ENCODE measurements around the gene JPH2.

Gene JPH2

DNA sequence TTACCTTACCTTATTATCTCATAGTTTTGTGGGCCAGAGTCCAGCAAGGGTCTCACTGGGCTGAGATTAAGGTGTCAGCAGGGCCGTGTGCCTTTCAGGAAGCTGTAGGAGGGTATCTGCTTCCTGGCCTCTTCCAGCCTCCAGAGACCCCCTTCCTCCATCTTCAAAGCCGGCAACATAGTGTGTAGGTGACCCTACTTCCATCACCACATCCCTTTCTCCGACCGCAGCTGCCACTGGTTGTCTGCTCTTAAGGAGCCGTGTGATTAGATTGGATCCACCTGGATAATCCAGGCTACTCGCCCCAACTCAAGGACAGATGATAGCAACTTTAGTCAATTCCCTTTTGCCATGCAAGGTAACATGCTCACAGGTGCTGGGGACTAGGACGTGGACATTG lies 91.2 kb downstream of the JPH2 start:
- DNase-seq: no peak

DNA sequence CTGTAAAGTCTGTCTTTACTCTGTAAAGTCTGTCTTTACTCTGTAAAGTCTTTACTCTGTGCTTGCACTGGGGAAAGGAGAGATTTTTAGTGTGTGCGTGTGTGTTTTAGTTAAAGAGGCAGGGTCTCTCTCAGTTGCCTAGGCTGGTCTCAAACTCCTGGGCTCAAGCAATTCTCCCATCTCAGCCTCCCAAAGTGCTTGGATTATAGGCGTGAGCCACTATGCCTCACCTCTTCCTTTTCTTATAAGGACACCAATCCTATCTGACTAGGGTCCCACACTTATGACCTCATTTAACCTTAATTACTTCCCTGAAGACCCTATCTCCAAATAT lies 93.8 kb downstream of the JPH2 start:
- DNase-seq: no peak

DNA sequence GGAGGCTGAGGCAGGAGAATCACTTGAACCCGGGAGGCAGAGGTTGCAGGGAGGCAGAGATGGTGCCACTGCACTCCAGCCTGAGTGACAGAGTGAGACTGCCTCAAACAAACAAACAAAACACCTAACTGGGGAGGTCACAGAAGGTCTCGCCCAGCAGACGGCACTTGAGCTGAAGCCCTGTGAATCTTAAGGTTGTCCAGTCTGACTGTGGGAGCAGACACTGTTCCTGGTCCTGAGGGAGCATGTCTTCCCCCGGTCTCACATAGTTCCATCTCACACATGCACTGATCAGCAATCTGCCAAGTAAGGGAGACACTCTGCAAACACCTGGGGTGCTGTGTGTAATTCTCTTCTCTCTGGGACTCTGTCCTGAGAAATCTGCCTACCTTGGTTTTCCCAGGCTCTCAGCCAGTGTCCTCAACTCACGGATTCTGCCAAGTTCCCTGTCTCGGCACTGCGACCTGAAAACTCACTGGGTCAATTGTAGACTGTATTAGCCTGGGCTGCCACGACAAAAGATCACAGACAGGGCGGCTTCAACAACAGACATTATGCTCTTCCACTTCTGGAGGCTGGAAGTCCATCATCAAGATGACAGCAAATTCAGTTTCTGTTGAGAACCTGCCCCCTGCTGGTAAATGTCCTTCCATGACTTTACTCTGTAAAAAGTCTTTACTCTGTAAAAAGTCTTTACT lies 94.3 kb downstream of the JPH2 start:
- no peak for DNase-seq

DNA sequence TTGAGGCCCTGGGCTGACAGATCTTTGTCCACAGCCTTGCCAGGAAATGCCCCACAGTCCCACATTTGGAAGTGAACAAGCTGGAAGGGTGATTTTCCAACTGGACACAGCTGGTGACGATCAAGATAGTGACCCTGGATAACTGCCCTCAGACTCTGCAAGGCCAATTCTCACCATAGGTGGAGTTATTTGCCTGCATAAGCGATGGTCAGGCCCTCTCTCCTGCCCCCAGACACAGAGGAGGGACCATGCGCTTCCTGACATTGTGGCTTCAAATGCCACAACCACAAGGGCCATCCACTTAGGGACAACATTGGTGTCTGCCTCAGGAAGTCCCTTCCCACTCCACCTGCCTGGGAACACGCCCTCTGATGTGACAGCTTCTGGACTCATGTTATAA lies 96.0 kb downstream of the JPH2 start:
- no peak for DNase-seq

DNA sequence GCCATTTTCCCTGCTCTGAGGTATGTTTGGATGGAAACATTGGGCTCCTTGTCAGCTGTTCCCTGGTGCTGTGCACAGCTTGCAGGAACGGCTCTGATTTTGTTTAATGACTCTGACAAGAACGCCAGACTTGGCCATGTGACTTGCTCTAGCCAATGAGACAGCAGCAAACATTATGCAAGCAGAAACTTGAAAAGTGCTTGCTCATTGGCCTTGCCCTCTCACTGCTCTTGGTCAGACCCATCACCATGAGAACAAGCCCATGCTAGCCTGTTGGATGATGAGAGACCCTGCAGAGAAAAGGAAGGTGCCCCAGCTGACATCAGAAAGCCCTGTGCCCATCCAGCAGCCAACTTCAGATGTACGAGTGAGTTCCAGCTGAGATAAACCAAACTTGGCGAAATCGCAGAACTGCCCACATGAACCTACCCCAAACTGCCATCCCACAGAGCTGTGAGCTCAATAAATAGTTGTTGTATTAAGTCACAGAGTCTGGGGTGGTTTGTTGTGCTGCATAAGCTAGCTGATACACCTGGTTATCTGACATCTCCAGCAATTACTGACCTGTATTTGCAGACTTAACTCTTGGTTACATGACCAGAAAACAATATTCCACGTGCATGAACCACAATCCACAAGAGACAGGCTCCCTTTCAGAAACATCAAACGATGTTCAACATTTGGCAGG lies 96.9 kb downstream of the JPH2 start:
- no peak for DNase-seq

DNA sequence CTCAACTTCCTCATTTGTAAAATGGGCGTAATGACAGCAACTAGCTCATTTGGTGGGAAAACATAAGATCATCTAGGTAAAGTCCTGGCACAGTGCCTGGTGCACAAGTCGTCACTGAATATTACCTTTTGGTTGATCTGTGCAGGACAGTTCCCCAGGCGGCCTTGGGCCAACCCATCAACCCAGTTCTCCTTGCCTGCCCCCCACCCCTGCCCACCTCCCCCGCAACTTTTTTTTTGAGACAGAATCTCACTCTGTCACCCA lies 99.2 kb downstream of the JPH2 start:
- no peak for DNase-seq

DNA sequence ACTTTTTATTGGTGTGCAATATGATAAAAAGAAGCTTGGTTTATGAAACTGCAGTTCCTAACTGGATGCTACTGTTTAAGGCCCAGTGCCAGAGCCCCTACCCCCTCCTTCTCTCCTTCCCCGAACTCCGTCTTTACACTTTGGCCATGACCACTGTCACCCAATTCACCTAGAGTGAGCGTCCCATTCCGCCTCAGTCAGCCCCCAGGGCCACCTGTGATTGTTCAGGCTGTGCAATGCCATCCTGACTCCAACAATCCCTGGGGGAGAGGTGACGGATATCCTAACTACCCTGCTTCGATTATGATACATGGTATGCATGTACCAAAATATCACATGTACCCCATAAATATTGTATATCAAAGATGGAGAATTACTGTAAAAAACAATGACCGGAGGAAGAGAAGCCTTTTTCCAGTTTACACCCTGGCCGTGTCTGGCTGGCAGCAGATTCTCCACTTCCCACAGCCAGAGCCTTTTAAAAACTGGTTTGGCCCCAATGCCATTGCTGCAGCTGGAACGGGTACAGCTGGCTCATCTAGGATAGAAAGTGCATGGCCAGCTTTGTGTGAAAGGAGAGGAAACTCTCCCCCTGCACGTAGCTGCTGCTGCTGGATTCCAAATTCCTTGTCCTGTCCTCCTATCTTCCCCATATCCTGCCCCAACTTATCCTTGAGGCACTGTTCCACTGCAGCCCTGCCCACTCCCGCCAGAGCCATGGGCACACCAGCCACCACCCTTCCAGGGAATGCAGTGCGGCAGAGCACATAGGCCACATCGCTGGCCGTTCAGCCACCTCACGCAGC lies 99.7 kb downstream of the JPH2 start:
- no peak for DNase-seq

DNA sequence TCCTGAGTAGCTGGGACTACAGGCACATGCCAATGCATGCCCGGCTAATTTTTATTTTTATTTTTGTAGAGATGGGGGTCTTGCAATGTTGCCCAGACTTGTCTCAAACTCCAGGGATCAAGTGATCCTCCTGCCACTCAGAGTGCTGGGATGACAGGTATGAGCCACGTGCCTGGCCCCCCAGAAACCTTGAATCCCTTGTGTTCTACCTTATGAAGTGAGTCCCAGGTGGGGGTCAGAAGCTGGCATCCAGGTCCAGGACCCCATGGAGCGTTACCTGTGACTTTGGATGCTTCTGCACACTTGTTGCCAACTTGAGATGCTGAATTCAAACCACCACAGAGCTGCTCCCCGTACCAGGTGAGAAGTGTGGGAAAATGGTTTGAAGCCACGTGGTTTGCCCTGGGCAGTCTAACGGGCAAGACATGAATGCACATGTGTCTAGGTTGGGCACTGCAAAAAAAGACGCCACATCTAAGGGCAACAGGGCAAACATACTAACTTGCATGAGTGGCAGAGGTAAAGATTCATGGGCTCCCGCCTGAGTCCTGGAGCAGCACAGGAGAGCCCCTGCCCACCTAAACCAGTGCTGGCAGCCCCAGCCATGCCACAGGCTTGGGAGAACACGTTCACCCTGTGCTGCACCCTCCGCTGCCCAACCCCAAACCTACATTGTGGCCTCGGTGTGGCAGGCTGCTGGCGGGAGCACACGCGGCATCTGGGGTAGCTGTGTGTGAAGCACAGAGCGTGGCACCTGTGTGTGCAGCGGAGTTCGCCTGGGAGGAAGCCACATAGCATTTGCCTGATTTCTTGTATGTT lies 101.2 kb downstream of the JPH2 start:
- DNase-seq: no peak

DNA sequence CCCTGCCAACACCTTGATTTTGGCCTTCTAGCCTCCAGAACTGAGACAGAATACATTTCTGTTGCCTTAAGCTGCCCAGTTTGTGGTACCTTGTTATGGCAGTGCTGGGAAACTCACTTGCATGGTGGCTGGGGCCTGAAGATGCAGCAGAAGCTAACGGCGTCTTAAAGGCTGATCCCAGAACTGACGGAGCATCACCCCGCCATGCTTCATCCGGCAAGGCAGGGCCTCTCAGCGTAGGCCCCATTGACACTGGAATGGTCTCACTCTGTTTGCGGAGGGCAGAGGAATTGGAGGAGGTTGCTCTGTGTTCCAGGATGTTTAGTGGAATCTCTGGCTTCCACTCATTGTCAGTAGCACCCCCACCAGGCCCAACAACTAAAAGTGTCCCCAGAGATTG lies 102.1 kb downstream of the JPH2 start:
- no peak for DNase-seq

DNA sequence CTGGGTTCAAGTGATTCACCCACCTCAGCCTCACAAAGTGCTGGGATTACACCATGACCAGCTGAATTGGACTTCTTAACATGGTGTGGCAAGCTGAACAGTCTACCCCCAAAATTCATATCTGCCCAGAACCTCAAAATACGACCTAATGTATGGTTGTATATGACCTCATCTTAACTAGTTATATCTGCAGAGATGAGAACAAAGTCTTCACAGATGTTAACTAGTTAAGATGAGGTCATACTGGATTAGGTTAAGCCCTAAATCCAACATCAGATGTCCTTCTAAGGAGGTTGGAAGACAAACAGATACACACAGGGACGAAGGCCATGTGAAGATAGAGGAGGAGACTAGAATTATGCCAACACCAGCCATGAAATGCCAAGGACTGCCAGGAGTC lies 102.5 kb downstream of the JPH2 start:
- DNase-seq: no peak

DNA sequence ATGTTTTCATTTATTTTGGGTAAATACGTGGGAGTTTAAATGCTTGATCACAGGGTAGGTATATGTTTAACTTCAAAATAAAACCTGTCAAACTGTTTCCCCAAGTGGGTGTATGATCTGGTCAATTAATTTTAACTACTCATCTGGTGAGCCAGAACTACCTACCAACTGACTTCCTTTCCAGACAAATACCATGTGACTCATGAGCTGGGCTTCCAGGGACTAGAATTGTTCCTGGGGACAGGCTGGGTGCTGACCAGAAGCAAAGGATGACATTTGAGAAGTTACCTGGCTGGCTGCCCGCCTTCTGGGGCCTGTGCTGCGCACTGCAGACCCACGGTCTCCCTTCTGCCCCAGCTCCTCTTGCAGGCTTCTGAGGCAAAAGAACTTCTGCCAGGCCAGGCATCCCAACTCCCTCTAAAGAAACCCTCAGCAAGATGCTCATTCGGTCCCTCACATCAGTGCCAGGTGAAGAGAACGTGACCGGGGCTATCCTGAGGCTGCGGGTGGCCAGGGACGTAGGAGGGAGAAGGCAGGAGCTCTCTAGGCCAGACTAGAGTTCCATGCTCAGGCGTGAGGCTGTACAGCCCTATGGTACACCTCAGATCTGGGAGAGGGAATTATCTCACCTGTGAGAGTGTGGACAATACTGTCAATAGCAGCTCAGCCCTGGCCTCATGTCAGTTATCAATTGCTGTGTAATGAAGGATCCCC lies 103.6 kb downstream of the JPH2 start:
- DNase-seq: no peak

DNA sequence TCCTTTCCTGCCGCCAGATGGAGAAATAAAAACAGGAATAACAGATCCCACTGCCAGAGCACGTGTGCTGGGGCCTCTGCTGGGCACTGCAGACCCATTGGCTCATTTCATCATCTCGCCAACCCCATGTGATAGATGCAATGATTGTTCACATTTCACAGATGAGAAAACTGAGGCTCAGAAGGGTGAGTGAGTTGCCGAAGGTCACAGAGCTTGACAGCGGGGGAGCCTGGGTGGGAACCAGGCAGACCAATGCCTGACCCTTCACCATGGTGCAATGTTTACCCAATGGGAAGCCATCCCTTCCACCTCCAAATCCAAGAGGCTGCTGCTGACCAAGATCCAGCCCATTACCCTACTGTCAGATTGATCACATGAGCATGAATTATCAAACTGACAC lies 105.1 kb downstream of the JPH2 start:
- DNase-seq: no peak

DNA sequence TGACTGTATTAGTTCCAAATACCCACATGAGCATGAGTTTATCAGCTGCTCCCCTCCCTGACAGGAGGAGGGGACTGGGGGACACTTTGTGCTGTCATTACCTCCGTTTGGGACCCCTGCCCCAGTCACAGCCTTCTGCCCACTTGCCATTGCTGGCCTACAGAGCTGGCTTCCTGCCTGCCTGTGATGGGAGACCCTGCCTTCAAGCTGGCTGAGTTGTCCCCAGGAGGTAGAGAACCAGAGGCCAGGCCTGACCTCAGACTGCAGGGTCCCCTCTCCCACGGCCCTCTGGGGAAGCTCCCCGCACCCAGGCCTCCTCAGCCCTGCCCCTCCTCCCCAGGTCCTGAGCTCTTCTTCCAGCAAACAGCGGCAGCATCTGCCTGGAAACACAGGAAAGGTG lies 105.5 kb downstream of the JPH2 start:
- DNase-seq: no peak

DNA sequence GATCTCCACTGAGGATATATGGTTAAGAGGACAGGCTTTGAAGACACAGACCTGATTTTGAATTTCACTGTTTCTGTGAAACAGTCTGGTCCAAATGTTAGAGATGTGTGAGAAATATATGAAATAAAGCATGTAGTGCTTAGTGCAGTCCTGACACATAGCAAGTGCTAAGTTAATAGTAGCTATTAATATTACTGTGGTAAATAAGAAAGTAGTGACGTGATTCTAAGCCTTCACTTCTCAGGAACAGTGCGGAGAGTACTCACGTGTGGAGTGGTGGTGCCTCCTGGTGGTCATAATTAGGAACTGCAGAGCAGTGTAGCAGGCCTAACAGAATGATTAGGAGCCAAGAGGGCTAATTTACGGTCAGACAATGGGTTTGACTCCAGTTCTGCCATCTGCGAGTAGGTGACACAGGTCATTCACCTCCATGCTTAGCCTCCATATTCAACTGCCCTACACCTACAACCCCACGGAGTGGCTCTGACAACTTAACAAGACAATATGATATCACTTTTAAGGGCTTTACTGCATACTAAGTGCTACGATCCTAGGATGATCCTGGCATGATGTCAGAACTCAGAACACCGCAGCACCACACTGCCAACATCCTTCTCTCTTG lies 106.2 kb downstream of the JPH2 start:
- DNase-seq: peak; percentile 42

DNA sequence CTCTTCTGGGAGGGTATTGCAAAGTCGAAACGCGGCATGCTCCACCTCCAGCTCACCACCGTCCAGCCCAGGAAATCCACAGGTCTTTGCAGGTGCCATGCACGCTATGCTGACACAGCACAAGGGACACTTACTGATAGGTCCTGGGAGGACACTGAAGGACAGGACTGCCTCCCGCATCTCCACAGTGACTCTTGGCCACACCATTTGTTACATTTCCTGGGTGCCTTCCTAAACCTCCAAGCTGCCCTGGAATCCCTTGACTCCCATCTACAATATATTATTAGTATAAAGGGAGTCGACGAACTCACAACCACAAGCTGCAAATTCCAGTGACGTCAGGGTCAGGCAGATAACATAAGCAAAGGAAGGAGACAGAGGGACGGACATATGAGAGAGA lies 106.9 kb downstream of the JPH2 start:
- no peak for DNase-seq

DNA sequence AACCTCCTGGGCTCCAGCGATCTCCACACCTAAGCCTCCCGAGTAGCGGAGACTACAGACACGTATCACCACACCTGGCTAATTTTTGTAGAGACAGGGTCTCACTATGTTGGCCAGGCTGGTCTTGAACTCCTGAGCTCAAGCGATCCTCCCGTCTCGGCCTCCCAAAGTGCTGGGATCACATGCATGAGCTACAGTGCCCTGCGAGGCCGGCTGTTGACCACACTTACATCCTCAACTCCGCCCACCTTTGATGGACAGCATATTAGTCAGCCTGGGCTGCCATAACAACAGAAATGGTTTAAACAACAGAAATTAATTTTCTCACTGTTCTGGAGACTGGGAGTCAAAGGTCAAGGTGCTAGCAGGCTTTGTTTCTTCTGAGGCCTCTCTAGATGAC lies 107.7 kb downstream of the JPH2 start:
- no peak for DNase-seq

DNA sequence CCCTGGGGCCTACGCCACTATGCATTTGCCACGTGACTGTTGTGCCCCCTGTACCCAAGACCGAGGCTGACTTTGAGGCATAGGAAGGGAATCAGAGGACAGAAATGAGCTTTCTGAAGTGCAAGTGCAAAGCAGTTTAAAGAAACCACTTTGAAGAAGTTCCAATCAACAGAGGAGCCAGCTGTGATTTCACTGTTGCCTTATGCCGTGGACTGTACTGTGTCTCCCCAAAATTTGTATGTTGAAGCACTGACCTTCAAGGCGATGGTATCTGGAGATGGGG lies 111.1 kb downstream of the JPH2 start:
- DNase-seq: no peak

DNA sequence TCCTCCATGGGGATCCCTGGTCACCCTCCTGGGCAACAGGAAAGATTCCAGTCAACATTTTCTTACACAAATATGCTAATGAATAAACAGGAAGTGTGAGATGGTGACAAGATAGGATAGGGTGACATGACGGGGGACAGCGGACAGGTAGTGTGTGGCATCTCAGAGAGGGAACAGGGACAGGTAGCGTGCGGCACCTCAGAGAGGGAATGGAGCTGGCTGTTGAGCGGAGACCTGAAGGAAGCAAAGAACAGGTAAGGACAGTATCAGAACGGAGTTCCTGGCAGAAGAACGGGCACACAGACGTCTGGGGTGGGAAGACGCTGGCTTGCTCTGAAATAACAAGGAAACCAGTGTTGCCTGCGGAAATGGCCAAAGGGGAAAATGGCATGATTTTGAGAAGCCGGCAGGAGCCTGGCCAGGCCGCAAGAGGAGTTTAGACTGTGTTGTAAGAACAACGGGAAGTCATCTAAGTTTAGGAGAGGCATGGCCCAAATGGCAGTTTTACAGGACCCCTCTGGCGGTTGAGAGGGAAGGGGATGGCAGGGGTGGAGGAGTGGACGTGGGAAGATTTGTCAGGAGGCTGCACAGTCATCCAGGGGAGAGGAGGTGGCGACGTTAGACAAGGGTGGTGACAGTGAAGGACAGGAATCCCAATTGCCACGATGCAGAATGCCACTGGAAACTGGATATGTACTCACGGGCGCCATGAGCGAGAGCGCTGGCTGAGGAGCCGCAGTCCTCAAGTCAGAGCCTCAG lies 111.6 kb downstream of the JPH2 start:
- no peak for DNase-seq

DNA sequence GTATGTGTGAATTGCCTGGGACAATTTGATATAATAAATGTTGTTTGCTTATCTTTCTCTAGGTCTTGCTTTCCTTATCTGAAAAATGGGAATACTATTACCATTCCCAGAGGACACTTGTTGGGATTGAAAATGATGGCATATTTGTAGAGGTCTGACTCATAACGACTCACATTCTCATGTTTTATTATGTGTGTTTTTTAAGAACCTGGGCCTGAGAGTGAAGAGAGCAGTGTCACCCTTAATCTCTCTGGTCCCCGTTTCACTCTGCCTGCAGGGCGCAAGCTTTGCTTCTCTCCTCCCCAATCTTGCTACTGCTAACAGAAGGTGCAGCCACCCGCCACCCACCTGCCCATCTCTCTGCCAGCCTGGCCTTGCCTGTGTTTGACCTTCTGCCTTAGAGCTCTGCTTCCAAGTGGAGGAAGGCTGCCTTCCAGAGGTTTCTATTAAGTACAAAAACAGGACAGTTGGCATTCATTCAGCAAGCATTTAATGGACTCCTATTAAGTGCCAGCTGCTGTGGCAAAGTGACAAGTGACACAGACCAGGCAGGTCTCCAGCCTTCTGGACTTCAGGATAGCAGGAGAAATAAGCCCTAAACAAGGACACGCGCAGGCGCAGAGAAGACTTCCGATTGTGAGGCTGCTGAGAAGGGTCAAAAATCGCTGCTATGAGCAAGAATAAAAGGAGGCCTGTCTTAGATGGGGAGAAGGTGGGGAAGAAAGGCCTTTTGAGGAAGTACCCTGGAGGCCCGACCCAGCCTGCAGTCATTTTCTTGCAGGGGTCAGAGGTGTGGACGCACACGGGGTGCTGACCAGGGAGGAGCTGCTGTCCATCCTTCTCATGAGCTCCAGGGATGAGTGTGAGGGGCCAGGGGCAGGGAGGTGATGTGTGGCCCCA lies 112.5 kb downstream of the JPH2 start:
- no peak for DNase-seq

DNA sequence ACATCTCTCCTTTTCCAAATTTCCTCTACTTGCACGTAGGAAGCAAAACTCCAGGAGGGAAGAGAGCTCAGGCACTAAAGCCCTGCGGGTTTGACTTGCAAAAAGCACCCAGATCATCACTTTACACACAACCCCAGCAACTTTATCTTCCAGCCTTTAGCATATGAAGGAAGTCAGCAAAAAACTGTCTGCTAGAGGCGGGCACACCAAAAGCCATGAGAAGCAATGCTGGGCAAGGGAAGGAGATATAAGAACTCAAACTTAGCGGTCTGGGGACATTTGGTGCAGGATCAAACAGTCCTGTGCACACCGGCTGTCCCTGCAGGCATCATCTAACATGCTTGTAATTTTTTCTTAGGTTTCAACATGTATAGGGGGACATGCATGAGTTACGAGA lies 113.3 kb downstream of the JPH2 start:
- DNase-seq: no peak

All from GOT3 (cell line).